AG04449 (cell line): Measurements from ENCODE around the gene MAD2L2.
A peak's percentile ranks its signal among the peaks of the same experiment; 100 is the strongest.

Experiments
- CTCF ChIA-PET: fragments of 350-600 bp; formaldehyde crosslinking; extraction: SDS; loops from one replicate; lab custom pipeline; 2021; ENCODE audit warnings: antibody characterized with exemption; lab: Yijun Ruan, JAX
- POLR2A ChIA-PET: fragments of 400-600, 350-600 bp; formaldehyde crosslinking; extraction: SDS; loops from one replicate; lab custom pipeline; 2020; ENCODE audit warnings: antibody characterized with exemption, inconsistent platforms; lab: Yijun Ruan, JAX
- DNase-seq: peaks from one replicate; pipeline ENCODE4 v3.0.0-alpha.2; 2010; ENCODE audit warnings: low read depth, low spot score
- H3K4me3 ChIP-seq: 2 replicates; pipeline ENCODE4 v1.5.1; 2011; ENCODE audit warnings: low read depth, mild to moderate bottlenecking, control low read depth, low read length
- CTCF ChIP-seq: IDR thresholded peaks from one replicate; pipeline ENCODE4 v1.5.1; 2011; ENCODE audit warnings: mild to moderate bottlenecking, moderate library complexity, low read length, control low read depth, inconsistent platforms; ENCODE audit not compliant: insufficient read depth; ENCODE audit errors: missing control alignments

The MAD2L2 gene

GRCh38 chr1:11668516-11668915 is 12.4 kb downstream of the MAD2L2 start:
- no peak for DNase-seq
- TF ChIP-seq CTCF = no peak
- ChIA-PET POLR2A (no interaction called here), CTCF (no interaction called here)
- H3K4me3 ChIP-seq = no peak overlapping the region

- TF ChIP-seq CTCF = no peak
- CTCF ChIA-PET = interaction anchor here (0.6 to 5.6 kb wide), 20 partner anchors 10 to 627 kb away, joined by 3 to 64 read pairs (median 8); partner anchors contain the start of genes FBXO2 and FBXO44
- POLR2A ChIA-PET = interaction anchor here (1.1 to 1.8 kb wide), 3 partner anchors 9 to 58 kb away, joined by 3 to 7 read pairs (median 5); partner anchors contain the start of gene MAD2L2
- no peak for DNase-seq
- H3K4me3 ChIP-seq = peak overlapping the region; percentile 58
Measured at GRCh38 chr1:11664336-11665065, 16.4 kb downstream of the MAD2L2 start.

GRCh38 chr1:11661103-11661502 is 19.8 kb downstream of the MAD2L2 start:
- TF ChIP-seq CTCF = no peak
- ChIA-PET POLR2A (no interaction called here), CTCF (interaction anchor here (3.8 to 5.6 kb wide), 2 partner anchors 12 to 59 kb away, joined by 24 to 64 read pairs; no protein-coding TSS in a partner anchor)

GRCh38 chr1:11659748-11660147 is 21.2 kb downstream of the MAD2L2 start:
- H3K4me3 ChIP-seq = no peak overlapping the region
- CTCF ChIA-PET = interaction anchor here (1.4 to 5.6 kb wide), 5 partner anchors 11 to 622 kb away, joined by 3 to 64 read pairs (median 9); no protein-coding TSS in a partner anchor
- no peak for TF ChIP-seq CTCF
- no peak for DNase-seq
- POLR2A ChIA-PET = interaction anchor here (0.6 kb wide), 1 partner anchor 426 kb away, joined by 3 read pairs; no protein-coding TSS in a partner anchor

More at GRCh38 chr1:11661103-11661502, 19.8 kb downstream of the MAD2L2 start:
- no peak for DNase-seq
- H3K4me3 ChIP-seq = no peak overlapping the region

- ChIA-PET CTCF (interaction anchor here (1.4 to 3.8 kb wide), 4 partner anchors 10 to 621 kb away, joined by 3 to 24 read pairs (median 8); no protein-coding TSS in a partner anchor), POLR2A (no interaction called here)
- TF ChIP-seq CTCF = no peak
- no peak overlapping the region for H3K4me3 ChIP-seq
- no peak for DNase-seq
Measured at GRCh38 chr1:11658542-11658941, 22.4 kb downstream of the MAD2L2 start.

GRCh38 chr1:11657654-11658053 is 23.3 kb downstream of the MAD2L2 start:
- CTCF ChIA-PET = interaction anchor here (1.0 to 2.5 kb wide), 3 partner anchors 12 to 620 kb away, joined by 4 to 9 read pairs (median 5); no protein-coding TSS in a partner anchor
- no peak for DNase-seq
- TF ChIP-seq CTCF = no peak
- POLR2A ChIA-PET = no interaction called here
- H3K4me3 ChIP-seq = no peak overlapping the region
